Loucy (cell line): Measurements from ENCODE around the gene CHRNA1.

Source experiments
- H2AFZ ChIP-seq: fragments of 200-600 bp; sonication (generic); 2 replicates; pipeline ENCODE4 v1.6.0; 2016; ENCODE audit warnings: antibody characterized with exemption, mild to moderate bottlenecking, low read length, moderate library complexity
- H3F3A ChIP-seq: fragments of 200-600 bp; 2 replicates; pipeline ENCODE4 v1.6.0; 2016; ENCODE audit warnings: antibody characterized with exemption, low read depth, mild to moderate bottlenecking
- H3K27me3 ChIP-seq: fragments of 200-600 bp; sonication (generic); 2 replicates; pipeline ENCODE4 v1.6.1; 2014; ENCODE audit warnings: low read length, mild to moderate bottlenecking; ENCODE audit not compliant: insufficient read depth, poor library complexity, severe bottlenecking
- H3K36me3 ChIP-seq: fragments of 200-600 bp; sonication (generic); 2 replicates; pipeline ENCODE4 v1.6.1; 2016; ENCODE audit warnings: low read length; ENCODE audit not compliant: insufficient read depth
- H3K4me1 ChIP-seq: fragments of 200-600 bp; sonication (generic); 2 replicates; pipeline ENCODE4 v1.5.1; 2014; ENCODE audit warnings: low read length, mild to moderate bottlenecking; ENCODE audit not compliant: insufficient read depth, poor library complexity, severe bottlenecking
- H3K4me2 ChIP-seq: fragments of 200-600 bp; sonication (generic); 2 replicates; pipeline ENCODE4 v1.6.0; 2014; ENCODE audit warnings: antibody characterized with exemption, low read length, low read depth, mild to moderate bottlenecking; ENCODE audit not compliant: poor library complexity, severe bottlenecking
- H3K4me3 ChIP-seq: fragments of 200-600 bp; sonication (generic); 2 replicates; pipeline ENCODE4 v1.5.1; 2014; ENCODE audit warnings: low read length, mild to moderate bottlenecking, mixed read lengths; ENCODE audit not compliant: poor library complexity, severe bottlenecking
- H3K79me2 ChIP-seq: fragments of 200-600 bp; sonication (generic); 2 replicates; pipeline ENCODE4 v1.6.1; 2014; ENCODE audit warnings: low read length; ENCODE audit not compliant: insufficient read depth
- H3K9ac ChIP-seq: fragments of 200-600 bp; sonication (generic); 2 replicates; pipeline ENCODE4 v1.6.0; 2014; ENCODE audit warnings: mild to moderate bottlenecking, low read depth, low read length, moderate library complexity; ENCODE audit not compliant: poor library complexity, severe bottlenecking
- H3K9me2 ChIP-seq: fragments of 200-600 bp; sonication (generic); replicated peaks from 2 replicates; pipeline ENCODE4 v1.6.1; 2016; ENCODE audit warnings: low read depth, low read length, mixed read lengths
- H3K9me3 ChIP-seq: fragments of 200-600 bp; sonication (generic); 2 replicates; pipeline ENCODE4 v1.6.1; 2014; ENCODE audit warnings: mild to moderate bottlenecking, antibody characterized with exemption, low read length, low read depth; ENCODE audit not compliant: insufficient read depth
- H4K20me1 ChIP-seq: fragments of 200-600 bp; sonication (generic); 2 replicates; pipeline ENCODE4 v1.6.0; 2014; ENCODE audit warnings: antibody characterized with exemption, low read length, mild to moderate bottlenecking; ENCODE audit not compliant: insufficient read depth, poor library complexity, severe bottlenecking
- EZH2phosphoT487 ChIP-seq: fragments of 200-600 bp; IDR thresholded peaks from 2 replicates; pipeline ENCODE4 v1.6.1; 2018; ENCODE audit warnings: antibody characterized with exemption, mild to moderate bottlenecking, moderate library complexity, borderline replicate concordance
- TF ChIP-seq, protein P1 (sequence below): fragments of 200-600 bp; sonication (generic); conservative IDR thresholded peaks from 2 replicates; pipeline ENCODE4 v1.5.1; 2014; ENCODE audit warnings: mild to moderate bottlenecking, antibody characterized with exemption, low read length

CHRNA1 gene

DNA sequence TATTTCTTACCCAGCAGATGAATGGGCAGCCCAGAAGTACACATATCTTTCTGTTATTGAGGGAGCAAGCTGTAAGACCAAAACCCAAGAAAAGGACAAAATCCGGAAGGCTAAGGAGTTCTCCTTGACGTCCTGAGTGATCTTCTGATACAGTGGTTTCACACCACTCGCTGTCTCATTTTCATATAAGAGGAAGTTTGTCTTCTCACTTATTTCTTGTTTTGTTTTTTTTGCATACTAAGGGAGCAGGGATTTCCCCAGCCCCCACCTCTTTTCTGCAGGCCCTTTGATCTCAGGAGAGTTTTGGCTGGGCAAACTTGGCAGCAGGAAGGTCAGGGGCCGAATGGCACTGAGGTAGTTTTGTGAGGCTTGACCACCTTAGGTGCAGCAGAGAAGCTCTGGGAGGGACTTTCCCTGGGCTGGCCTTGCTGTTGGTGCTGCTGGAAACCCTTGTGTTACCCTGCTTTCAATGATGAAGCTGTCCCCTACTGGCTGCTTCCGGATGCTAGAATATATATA lies 13.3 kb downstream of the CHRNA1 start:
- Histone ChIP-seq H2AFZ (no peak overlapping the region), H3K9ac (no peak overlapping the region), H4K20me1 (no peaks in the 10 kb centered on the region), H3K9me2 (no peaks in the 10 kb centered on the region), H3K36me3 (no peaks in the 10 kb centered on the region), H3K4me3 (no peak overlapping the region), H3K4me2 (no peak overlapping the region), H3K79me2 (no peaks in the 10 kb centered on the region), H3F3A (no peaks in the 10 kb centered on the region), H3K9me3 (no peaks in the 10 kb centered on the region), H3K27me3 (peaks cover 6% of the 10 kb centered on the region), H3K4me1 (no peaks in the 10 kb centered on the region)
- TF ChIP-seq, protein P1, sequence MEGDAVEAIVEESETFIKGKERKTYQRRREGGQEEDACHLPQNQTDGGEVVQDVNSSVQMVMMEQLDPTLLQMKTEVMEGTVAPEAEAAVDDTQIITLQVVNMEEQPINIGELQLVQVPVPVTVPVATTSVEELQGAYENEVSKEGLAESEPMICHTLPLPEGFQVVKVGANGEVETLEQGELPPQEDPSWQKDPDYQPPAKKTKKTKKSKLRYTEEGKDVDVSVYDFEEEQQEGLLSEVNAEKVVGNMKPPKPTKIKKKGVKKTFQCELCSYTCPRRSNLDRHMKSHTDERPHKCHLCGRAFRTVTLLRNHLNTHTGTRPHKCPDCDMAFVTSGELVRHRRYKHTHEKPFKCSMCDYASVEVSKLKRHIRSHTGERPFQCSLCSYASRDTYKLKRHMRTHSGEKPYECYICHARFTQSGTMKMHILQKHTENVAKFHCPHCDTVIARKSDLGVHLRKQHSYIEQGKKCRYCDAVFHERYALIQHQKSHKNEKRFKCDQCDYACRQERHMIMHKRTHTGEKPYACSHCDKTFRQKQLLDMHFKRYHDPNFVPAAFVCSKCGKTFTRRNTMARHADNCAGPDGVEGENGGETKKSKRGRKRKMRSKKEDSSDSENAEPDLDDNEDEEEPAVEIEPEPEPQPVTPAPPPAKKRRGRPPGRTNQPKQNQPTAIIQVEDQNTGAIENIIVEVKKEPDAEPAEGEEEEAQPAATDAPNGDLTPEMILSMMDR: no peak
- TF ChIP-seq EZH2phosphoT487: no peak

- Histone ChIP-seq H3K4me2 (no peak overlapping the region), H3K36me3 (no peaks in the 10 kb centered on the region), H3K9me2 (no peaks in the 10 kb centered on the region), H3K4me3 (no peak overlapping the region), H3K79me2 (no peaks in the 10 kb centered on the region), H2AFZ (no peak overlapping the region), H3K9me3 (no peaks in the 10 kb centered on the region), H4K20me1 (no peaks in the 10 kb centered on the region), H3K4me1 (no peaks in the 10 kb centered on the region), H3F3A (no peaks in the 10 kb centered on the region), H3K9ac (no peak overlapping the region), H3K27me3 (peaks cover 6% of the 10 kb centered on the region)
- no peak for TF ChIP-seq EZH2phosphoT487
- TF ChIP-seq, protein P1: no peak
These were observed 14.5 kb downstream of the CHRNA1 start for GRCh38 chr2:174749793-174750192.

DNA sequence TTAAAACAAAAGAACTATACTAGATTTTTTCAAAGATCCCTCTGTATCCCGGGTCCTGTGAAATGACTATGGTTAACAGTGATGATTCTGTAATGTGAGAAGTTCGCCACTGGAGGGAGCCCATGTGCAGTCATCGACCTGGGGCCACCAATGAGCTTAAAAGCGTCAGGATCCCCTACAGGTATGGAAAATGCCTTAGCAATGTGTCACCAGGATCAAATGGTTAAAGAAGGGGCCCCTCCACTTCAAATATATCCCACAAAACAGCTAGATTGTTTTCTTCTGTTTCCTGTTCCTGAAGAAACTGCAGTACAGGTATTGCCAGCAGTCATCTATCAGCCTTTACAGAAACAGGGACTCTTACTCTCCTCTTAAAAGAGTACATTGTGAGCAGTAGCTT lies 15.3 kb downstream of the CHRNA1 start:
- no peaks in the 10 kb centered on the region for H3K9me2 ChIP-seq
- H3K9ac ChIP-seq: no peak overlapping the region
- H3F3A ChIP-seq: no peaks in the 10 kb centered on the region
- H2AFZ ChIP-seq: peak overlapping the region; percentile 54; the same call in 1 of the 2 replicates
- no peaks in the 10 kb centered on the region for H3K9me3 ChIP-seq
- no peaks in the 10 kb centered on the region for H3K4me1 ChIP-seq
- H3K27me3 ChIP-seq: peaks cover 6% of the 10 kb centered on the region
- no peaks in the 10 kb centered on the region for H3K36me3 ChIP-seq
- no peaks in the 10 kb centered on the region for H3K79me2 ChIP-seq
- no peaks in the 10 kb centered on the region for H4K20me1 ChIP-seq
- no peak overlapping the region for H3K4me3 ChIP-seq
- no peak for TF ChIP-seq EZH2phosphoT487
- TF ChIP-seq, protein P1: peak; percentile 83
- H3K4me2 ChIP-seq: no peak overlapping the region
